Panc1 (cell line): ENCODE data around the gene GNAT3. TPM values are rescaled to one million over a fixed set of nuclear protein-coding genes. Genes with fewer than 3 reads are reported as not detected.

ENCODE experiments used
- ATAC-seq: fragments of 200-7000 bp; cut with Tn5 transposase; 2 replicates; pipeline ENCODE4 v1.9.1; 2020; ENCODE audit warnings: mild to moderate bottlenecking, moderate library complexity
- BruUV-seq: library from RNA; stranded (reverse); fragments of 400-500 nt; replicated peaks from 2 replicates; lab custom pipeline; 2021; lab: Mats Ljungman, UMichigan
- CTCF ChIA-PET: fragments of 300-600 bp; sonication (Branson Sonifier 250); formaldehyde crosslinking; loops from one replicate; lab custom pipeline; 2022; ENCODE audit warnings: antibody characterized with exemption; lab: Charles Lee
- POLR2A ChIA-PET: fragments of 300-600 bp; sonication (Branson Sonifier 250); formaldehyde crosslinking; loops from one replicate; lab custom pipeline; 2022; ENCODE audit warnings: antibody characterized with exemption; lab: Charles Lee
- DNase-seq: peaks from one replicate; pipeline ENCODE4 v3.0.0-alpha.2; 2010; ENCODE audit warnings: low read depth, low spot score
- H3K27ac ChIP-seq: 2 replicates; pipeline ENCODE4 v1.5.1; 2011; ENCODE audit warnings: mild to moderate bottlenecking, low read length, inconsistent platforms
- H3K27me3 ChIP-seq: fragments of 200-500 bp; sonication (Bioruptor generic); 2 replicates; pipeline ENCODE4 v1.6.0; 2014; ENCODE audit warnings: low read length, inconsistent platforms; ENCODE audit not compliant: control insufficient read depth, insufficient read depth
- H3K36me3 ChIP-seq: fragments of 200-500 bp; sonication (Bioruptor generic); 2 replicates; pipeline ENCODE4 v1.5.1; 2014; ENCODE audit warnings: inconsistent platforms, mild to moderate bottlenecking, low read length, moderate library complexity; ENCODE audit not compliant: control insufficient read depth, insufficient read depth
- H3K4me1 ChIP-seq: 2 replicates; pipeline ENCODE4 v1.5.1; 2011; ENCODE audit warnings: inconsistent platforms, mild to moderate bottlenecking, low read length, moderate library complexity; ENCODE audit not compliant: control insufficient read depth, insufficient read depth
- H3K4me3 ChIP-seq, 2 experiments: 2 replicates each; pipeline ENCODE4 v1.5.1; 2011 to 2012; ENCODE audit warnings: low read depth in 2 of 2, low read length in 2 of 2, mild to moderate bottlenecking in 2 of 2, inconsistent platforms in 1 of 2, moderate library complexity in 1 of 2
- H3K9me3 ChIP-seq: fragments of 200-500 bp; sonication (Bioruptor generic); 2 replicates; pipeline ENCODE4 v1.5.1; 2014; ENCODE audit warnings: low read depth, mild to moderate bottlenecking, inconsistent platforms, low read length, moderate library complexity; ENCODE audit not compliant: control insufficient read depth, insufficient read depth
- POLR2AphosphoS5 ChIP-seq: IDR thresholded peaks from 2 replicates; pipeline ENCODE4 v1.6.1; 2012; ENCODE audit warnings: mild to moderate bottlenecking, low read depth, low read length, moderate library complexity
- SIN3A ChIP-seq: IDR thresholded peaks from 2 replicates; pipeline ENCODE4 v1.6.1; 2012; ENCODE audit warnings: low read depth, mild to moderate bottlenecking, low read length, moderate library complexity, borderline replicate concordance; ENCODE audit not compliant: insufficient read depth
- TCF7L2 ChIP-seq: IDR thresholded peaks from 2 replicates; pipeline ENCODE4 v1.6.1; 2011; ENCODE audit warnings: mild to moderate bottlenecking, low read depth, low read length, inconsistent platforms
- in situ Hi-C: cut with HindIII; loops from 2 replicates; pipeline ENCODE4 v1.10.0; 2016; ENCODE audit warnings: low sequenced_read_pairs, low pct_unique_long_range_greater_than_20kb
- intact Hi-C: fragments of 100-400 bp; cut with micrococcal nuclease; formaldehyde crosslinking; loops from one replicate; pipeline ENCODE4 v1.10.0; 2022; ENCODE audit not compliant: unreplicated experiment
- total RNA-seq: library from RNA; stranded (reverse); gene quantifications from one replicate; pipeline ENCODE4 v1.2.1, GENCODE V29; 2021; ENCODE audit not compliant: unreplicated experiment
- TF ChIP-seq, protein P1 (sequence below): fragments of 450-650 bp; IDR thresholded peaks from 2 replicates; pipeline ENCODE4 v1.5.1; 2017; ENCODE audit warnings: mild to moderate bottlenecking
- TF ChIP-seq, protein P2 (sequence below), 2 experiments: IDR thresholded peaks; 2 replicates each; pipeline ENCODE4 v1.6.1; 2011 to 2012; ENCODE audit warnings: low read depth in 2 of 2, control low read depth in 1 of 2, low read length in 1 of 2, mild to moderate bottlenecking in 1 of 2, moderate library complexity in 1 of 2; ENCODE audit not compliant: insufficient read depth in 1 of 2

GNAT3 gene
- total RNA-seq, 1 experiment from 2014 or later, result not detected

DNA sequence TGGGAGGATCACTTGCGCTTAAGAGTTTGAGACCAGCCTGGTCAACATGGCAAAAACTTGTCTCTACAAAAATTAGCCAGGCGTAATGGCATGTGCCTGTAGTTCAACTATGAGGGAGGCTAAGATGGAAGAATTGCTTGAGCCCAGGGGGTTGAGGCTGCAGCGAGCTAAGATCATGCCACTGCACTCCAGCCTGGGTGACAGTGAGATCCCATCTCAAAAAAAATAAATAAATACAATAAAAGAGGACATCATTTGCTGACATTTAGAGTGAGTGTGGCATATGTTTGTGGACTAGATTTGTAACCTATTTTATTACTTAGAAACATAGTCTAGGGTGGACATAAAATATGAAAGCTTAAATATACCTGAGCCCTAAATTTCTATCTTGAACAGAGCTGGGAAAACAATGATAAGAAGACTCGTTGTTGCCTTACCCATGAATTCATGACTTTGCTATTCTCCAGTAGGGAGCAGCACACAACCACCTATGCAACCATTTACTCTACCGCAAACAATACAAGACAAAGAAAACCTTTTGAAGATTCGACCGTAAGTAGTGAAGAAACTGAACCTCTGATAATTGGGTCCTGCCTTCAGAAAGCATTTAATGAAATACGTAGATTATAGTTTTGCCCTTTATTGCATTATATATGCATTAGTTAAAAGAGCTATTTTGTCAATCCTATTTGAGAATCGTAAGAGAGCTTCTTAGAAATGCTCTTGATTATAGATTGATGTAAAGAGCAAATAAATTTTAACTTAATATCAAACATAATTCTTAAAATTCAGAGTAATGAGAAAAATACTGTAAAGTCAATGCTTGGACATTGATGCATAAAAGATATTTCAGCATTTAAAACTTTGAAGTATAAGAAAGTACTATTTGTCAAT is 83.5 kb downstream of the GNAT3 start:
- ChIA-PET CTCF (interaction anchor here (0.7 to 1.3 kb wide), 4 partner anchors 227 to 1029 kb away, joined by 3 to 13 read pairs (median 5); no protein-coding TSS in a partner anchor), POLR2A (no interaction called here)
- in situ Hi-C loops, result no loop called here
- H3K4me3 ChIP-seq, result no peak overlapping the region
- TF ChIP-seq POLR2AphosphoS5, result no peak
- no peak for TF ChIP-seq TCF7L2
- TF ChIP-seq, protein P1, sequence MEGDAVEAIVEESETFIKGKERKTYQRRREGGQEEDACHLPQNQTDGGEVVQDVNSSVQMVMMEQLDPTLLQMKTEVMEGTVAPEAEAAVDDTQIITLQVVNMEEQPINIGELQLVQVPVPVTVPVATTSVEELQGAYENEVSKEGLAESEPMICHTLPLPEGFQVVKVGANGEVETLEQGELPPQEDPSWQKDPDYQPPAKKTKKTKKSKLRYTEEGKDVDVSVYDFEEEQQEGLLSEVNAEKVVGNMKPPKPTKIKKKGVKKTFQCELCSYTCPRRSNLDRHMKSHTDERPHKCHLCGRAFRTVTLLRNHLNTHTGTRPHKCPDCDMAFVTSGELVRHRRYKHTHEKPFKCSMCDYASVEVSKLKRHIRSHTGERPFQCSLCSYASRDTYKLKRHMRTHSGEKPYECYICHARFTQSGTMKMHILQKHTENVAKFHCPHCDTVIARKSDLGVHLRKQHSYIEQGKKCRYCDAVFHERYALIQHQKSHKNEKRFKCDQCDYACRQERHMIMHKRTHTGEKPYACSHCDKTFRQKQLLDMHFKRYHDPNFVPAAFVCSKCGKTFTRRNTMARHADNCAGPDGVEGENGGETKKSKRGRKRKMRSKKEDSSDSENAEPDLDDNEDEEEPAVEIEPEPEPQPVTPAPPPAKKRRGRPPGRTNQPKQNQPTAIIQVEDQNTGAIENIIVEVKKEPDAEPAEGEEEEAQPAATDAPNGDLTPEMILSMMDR, result peak; percentile 73; the same call in 1 of the 2 replicates
- TF ChIP-seq, protein P2, sequence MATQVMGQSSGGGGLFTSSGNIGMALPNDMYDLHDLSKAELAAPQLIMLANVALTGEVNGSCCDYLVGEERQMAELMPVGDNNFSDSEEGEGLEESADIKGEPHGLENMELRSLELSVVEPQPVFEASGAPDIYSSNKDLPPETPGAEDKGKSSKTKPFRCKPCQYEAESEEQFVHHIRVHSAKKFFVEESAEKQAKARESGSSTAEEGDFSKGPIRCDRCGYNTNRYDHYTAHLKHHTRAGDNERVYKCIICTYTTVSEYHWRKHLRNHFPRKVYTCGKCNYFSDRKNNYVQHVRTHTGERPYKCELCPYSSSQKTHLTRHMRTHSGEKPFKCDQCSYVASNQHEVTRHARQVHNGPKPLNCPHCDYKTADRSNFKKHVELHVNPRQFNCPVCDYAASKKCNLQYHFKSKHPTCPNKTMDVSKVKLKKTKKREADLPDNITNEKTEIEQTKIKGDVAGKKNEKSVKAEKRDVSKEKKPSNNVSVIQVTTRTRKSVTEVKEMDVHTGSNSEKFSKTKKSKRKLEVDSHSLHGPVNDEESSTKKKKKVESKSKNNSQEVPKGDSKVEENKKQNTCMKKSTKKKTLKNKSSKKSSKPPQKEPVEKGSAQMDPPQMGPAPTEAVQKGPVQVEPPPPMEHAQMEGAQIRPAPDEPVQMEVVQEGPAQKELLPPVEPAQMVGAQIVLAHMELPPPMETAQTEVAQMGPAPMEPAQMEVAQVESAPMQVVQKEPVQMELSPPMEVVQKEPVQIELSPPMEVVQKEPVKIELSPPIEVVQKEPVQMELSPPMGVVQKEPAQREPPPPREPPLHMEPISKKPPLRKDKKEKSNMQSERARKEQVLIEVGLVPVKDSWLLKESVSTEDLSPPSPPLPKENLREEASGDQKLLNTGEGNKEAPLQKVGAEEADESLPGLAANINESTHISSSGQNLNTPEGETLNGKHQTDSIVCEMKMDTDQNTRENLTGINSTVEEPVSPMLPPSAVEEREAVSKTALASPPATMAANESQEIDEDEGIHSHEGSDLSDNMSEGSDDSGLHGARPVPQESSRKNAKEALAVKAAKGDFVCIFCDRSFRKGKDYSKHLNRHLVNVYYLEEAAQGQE (IDR thresholded peaks at IDR 0.05; ENCODE audit: insufficient read depth in 1 of 2, low read depth in 2 of 2, low read length in 1 of 2), result no peak
- TF ChIP-seq SIN3A, result no peak
- intact Hi-C loops, result loop anchor here (1.0 to 10.0 kb wide), 3 partner anchors 230 to 1036 kb away; no protein-coding TSS in a partner anchor
- peak; percentile 97 for ATAC-seq
- H3K27ac ChIP-seq, result no peak overlapping the region
- no TSS peak for BruUV-seq
- H3K4me1 ChIP-seq, result no peaks in the 10 kb centered on the region
- H3K27me3 ChIP-seq, result peaks cover 2% of the 10 kb centered on the region; the same call in 1 of the 2 replicates
- no peaks in the 10 kb centered on the region for H3K36me3 ChIP-seq
- DNase-seq, result peak; percentile 76
- H3K9me3 ChIP-seq, result no peaks in the 10 kb centered on the region

DNA sequence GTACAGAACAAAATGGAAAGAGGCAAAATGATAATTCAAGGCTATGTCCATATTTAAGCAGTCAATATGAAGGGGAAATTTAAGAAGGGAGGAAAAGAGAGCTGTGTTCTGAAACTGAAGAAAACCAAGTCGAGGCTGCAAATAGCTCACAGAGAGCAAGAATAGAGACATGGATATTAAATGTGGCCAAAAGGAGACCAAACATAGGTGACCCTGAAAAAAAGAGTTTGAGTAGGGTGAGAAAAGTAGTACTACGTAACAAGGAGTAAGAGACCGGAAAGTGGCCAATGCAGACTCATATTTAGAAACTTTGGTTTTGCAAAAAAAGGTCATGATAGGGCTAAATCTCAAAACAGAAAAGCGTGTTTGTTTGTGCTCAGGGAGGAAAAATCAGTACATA is 84.6 kb downstream of the GNAT3 start:
- no peaks in the 10 kb centered on the region for H3K4me1 ChIP-seq
- no peak for DNase-seq
- ChIA-PET POLR2A (no interaction called here), CTCF (interaction anchor here (0.6 kb wide), 1 partner anchor 150 kb away, joined by 7 read pairs; no protein-coding TSS in a partner anchor)
- TF ChIP-seq, protein P2 (IDR thresholded peaks at IDR 0.05; ENCODE audit: insufficient read depth in 1 of 2, low read depth in 2 of 2, low read length in 1 of 2), result no peak
- TF ChIP-seq, protein P1, result no peak
- TF ChIP-seq SIN3A, result no peak
- no peak for TF ChIP-seq TCF7L2
- no peak for TF ChIP-seq POLR2AphosphoS5
- intact Hi-C loops (loop anchor here (10.0 kb wide), 1 partner anchor 1038 kb away; no protein-coding TSS in a partner anchor), in situ Hi-C loops (no loop called here)
- no peaks in the 10 kb centered on the region for H3K36me3 ChIP-seq
- H3K9me3 ChIP-seq, result no peaks in the 10 kb centered on the region
- peaks cover 2% of the 10 kb centered on the region; the same call in 1 of the 2 replicates for H3K27me3 ChIP-seq
- no peak for ATAC-seq
- no peak overlapping the region for H3K4me3 ChIP-seq
- no peak overlapping the region for H3K27ac ChIP-seq
- no TSS peak for BruUV-seq
